ENCODE results near the gene CIB4. TPM values are rescaled to one million over a fixed set of nuclear protein-coding genes. Genes with fewer than 3 reads are reported as not detected.

The CIB4 gene
- total RNA-seq, 3 donors from 2014 or later (not counting 1 experiment from before 2014, with no cell fraction given) = not detected

DNA sequence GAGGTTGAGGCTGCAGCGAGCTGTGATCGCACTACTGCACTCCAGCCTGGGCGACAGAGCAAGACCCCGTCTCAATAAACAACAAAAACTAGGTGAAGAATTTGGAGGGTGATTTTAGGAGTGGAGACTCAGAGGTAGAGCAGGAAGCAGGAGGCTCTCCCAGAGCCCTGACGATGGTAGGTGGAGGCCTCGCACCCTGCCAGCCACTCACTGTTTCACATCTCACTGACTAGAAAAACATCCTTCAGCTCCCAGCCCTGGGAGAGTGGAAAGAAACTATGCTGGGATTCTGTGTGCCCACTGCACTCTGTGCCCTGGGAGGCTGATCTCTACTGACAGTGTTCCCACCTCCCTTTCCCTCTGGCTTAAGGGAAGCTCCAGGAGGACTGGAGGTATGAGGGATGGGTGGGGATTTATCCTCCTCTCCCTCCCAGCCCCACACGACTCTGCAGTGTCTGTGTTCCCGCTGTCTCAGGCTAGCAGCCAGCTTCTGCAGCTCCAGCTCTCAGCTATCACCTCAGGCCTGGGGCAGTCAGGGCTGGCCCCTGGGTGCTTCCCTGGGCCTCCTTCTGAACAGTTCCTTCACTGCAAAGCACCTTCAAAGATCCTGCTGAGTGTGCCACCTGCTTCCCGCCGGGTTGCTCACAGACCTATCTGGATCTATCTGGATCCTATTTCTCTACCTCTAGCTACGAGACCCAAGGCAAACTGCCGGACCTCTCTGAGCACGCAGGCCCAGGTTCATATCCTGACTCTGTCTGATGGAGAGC lies 9.6 kb downstream of the CIB4 start:
- Histone ChIP-seq H3K27me3 (ENCODE audit: control insufficient read depth, insufficient read depth, low read length) (no peaks in the 10 kb centered on the region), H3K27ac (ENCODE audit: low read length) (no peak overlapping the region), H3K4me1 (ENCODE audit: control insufficient read depth, insufficient read depth, low read length) (no peaks in the 10 kb centered on the region), H3K4me3 (ENCODE audit: low read length) (no peak overlapping the region), H3K36me3 (ENCODE audit: control insufficient read depth, insufficient read depth, low read length) (no peaks in the 10 kb centered on the region), H3K9me3 (ENCODE audit: control insufficient read depth, insufficient read depth, low read length) (no peaks in the 10 kb centered on the region)
- H3K9me3 Mint-ChIP-seq = no peaks in the 10 kb centered on the region
- H3K27ac Mint-ChIP-seq = no peak overlapping the region
- intact Hi-C loops (cut with micrococcal nuclease) = no loop called here
- WGBS (ENCODE audit: insufficient coverage) = 88% methylated on average over 11 of the region's 13 CpGs
- H3K27me3 Mint-ChIP-seq (ENCODE audit: low read depth in 2 of 2) = no peaks in the 10 kb centered on the region
- H3K36me3 Mint-ChIP-seq = no peaks in the 10 kb centered on the region
- no peak for DNase-seq
- TF ChIP-seq, protein P1, sequence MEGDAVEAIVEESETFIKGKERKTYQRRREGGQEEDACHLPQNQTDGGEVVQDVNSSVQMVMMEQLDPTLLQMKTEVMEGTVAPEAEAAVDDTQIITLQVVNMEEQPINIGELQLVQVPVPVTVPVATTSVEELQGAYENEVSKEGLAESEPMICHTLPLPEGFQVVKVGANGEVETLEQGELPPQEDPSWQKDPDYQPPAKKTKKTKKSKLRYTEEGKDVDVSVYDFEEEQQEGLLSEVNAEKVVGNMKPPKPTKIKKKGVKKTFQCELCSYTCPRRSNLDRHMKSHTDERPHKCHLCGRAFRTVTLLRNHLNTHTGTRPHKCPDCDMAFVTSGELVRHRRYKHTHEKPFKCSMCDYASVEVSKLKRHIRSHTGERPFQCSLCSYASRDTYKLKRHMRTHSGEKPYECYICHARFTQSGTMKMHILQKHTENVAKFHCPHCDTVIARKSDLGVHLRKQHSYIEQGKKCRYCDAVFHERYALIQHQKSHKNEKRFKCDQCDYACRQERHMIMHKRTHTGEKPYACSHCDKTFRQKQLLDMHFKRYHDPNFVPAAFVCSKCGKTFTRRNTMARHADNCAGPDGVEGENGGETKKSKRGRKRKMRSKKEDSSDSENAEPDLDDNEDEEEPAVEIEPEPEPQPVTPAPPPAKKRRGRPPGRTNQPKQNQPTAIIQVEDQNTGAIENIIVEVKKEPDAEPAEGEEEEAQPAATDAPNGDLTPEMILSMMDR (IDR thresholded peaks at IDR 0.05) = no peak
- no peak overlapping the region for H3K4me3 Mint-ChIP-seq
- peaks cover 0 to 5% of the 10 kb centered on the region in 2 donors for H3K4me1 Mint-ChIP-seq
- no peak for ATAC-seq

GRCh38 chr2:26630669-26631360 lies 10.4 kb downstream of the CIB4 start:
- intact Hi-C loops (cut with micrococcal nuclease) = no loop called here
- Mint-ChIP-seq H3K27ac (no peak overlapping the region), H3K27me3 (ENCODE audit: low read depth in 2 of 2) (no peaks in the 10 kb centered on the region), H3K36me3 (no peaks in the 10 kb centered on the region), H3K9me3 (no peaks in the 10 kb centered on the region), H3K4me1 (peaks cover 0 to 5% of the 10 kb centered on the region in 2 donors), H3K4me3 (no peak overlapping the region)
- Histone ChIP-seq H3K27me3 (ENCODE audit: control insufficient read depth, insufficient read depth, low read length) (no peaks in the 10 kb centered on the region), H3K27ac (ENCODE audit: low read length) (no peak overlapping the region), H3K36me3 (ENCODE audit: control insufficient read depth, insufficient read depth, low read length) (no peaks in the 10 kb centered on the region), H3K4me1 (ENCODE audit: control insufficient read depth, insufficient read depth, low read length) (no peaks in the 10 kb centered on the region), H3K9me3 (ENCODE audit: control insufficient read depth, insufficient read depth, low read length) (no peaks in the 10 kb centered on the region), H3K4me3 (ENCODE audit: low read length) (no peak overlapping the region)
- ATAC-seq (no peak), DNase-seq (no peak)
- 98% methylated on average over 7 of the region's 10 CpGs for WGBS (ENCODE audit: insufficient coverage)
- TF ChIP-seq, protein P1 (IDR thresholded peaks at IDR 0.05) = no peak

- TF ChIP-seq, protein P1 (IDR thresholded peaks at IDR 0.05) = no peak
Measured at GRCh38 chr2:26630235-26630634, 10.9 kb downstream of the CIB4 start.

More at GRCh38 chr2:26630235-26630634, 10.9 kb downstream of the CIB4 start:
- H3K27ac ChIP-seq (ENCODE audit: low read length) = no peak overlapping the region
- no peaks in the 10 kb centered on the region for H3K27me3 Mint-ChIP-seq (ENCODE audit: low read depth in 2 of 2)
- no peak overlapping the region for H3K4me3 ChIP-seq (ENCODE audit: low read length)
- H3K4me1 Mint-ChIP-seq = peaks cover 0 to 5% of the 10 kb centered on the region in 2 donors
- no peak overlapping the region for H3K27ac Mint-ChIP-seq
- H3K36me3 ChIP-seq (ENCODE audit: control insufficient read depth, insufficient read depth, low read length) = no peaks in the 10 kb centered on the region
- ATAC-seq = no peak
- no peak for DNase-seq
- no peaks in the 10 kb centered on the region for H3K4me1 ChIP-seq (ENCODE audit: control insufficient read depth, insufficient read depth, low read length)
- H3K27me3 ChIP-seq (ENCODE audit: control insufficient read depth, insufficient read depth, low read length) = no peaks in the 10 kb centered on the region
- WGBS (ENCODE audit: insufficient coverage) = 91% methylated on average over 4 of the region's 4 CpGs
- no peaks in the 10 kb centered on the region for H3K9me3 Mint-ChIP-seq
- intact Hi-C loops (cut with micrococcal nuclease) = no loop called here
- no peaks in the 10 kb centered on the region for H3K9me3 ChIP-seq (ENCODE audit: control insufficient read depth, insufficient read depth, low read length)
- H3K4me3 Mint-ChIP-seq = no peak overlapping the region
- no peaks in the 10 kb centered on the region for H3K36me3 Mint-ChIP-seq

Measured in natural killer cell (primary cell).